Activated CD8-positive, alpha-beta memory T cell treated with anti-CD3 and anti-CD28 coated beads for 4 hours (primary cell): ENCODE measurements around the gene GRIN3A.

Source experiments
- DNase-seq, 2 donors: peaks; one replicate each; pipeline ENCODE4 v3.0.0-alpha.2; 2020; ENCODE audit warnings: low read depth in 2 of 2

Gene GRIN3A

GRCh38 chr9:101705135-101705661 is 33.2 kb downstream of the GRIN3A start:
- DNase-seq = no peak

- DNase-seq = no peak
These were observed 36.2 kb downstream of the GRIN3A start for GRCh38 chr9:101702257-101702656.

DNA sequence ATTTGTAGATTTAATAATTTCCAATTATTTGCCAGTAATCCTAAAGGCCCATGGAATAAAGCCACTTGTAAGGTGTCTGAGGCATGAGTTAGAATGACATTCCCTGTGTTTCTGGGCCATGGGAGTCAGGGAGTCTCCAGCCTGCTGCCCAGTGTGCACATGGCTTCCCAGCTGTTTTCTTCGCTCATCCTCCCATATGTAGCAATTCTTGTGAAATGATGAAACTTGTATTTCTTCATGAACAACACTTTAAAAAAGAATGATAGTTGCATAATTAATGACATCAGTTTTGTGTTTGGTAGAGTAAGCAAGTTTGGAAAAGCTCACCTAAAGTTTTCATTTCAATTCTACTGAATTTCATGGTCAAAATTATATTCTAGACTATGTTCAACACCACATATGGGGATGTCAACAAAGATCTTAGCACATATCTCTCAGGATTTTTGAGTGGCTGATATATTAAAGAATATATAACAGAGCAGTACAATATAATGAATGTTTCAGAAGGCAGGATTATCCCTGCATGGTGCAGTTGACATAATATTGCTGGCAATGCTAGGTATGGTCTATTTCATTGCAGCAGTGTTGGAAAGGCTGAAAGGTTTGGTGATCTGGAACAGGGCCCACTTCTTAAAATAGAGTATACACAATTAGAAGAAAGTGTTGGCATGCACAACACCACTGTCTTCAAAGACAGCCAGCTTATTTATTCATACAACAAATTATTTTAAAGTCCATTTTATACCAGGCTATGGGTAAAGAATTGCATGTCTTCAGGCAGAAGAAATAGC is 44.7 kb downstream of the GRIN3A start:
- DNase-seq = no peak

GRCh38 chr9:101691657-101692056 is 46.8 kb downstream of the GRIN3A start:
- no peak for DNase-seq

DNA sequence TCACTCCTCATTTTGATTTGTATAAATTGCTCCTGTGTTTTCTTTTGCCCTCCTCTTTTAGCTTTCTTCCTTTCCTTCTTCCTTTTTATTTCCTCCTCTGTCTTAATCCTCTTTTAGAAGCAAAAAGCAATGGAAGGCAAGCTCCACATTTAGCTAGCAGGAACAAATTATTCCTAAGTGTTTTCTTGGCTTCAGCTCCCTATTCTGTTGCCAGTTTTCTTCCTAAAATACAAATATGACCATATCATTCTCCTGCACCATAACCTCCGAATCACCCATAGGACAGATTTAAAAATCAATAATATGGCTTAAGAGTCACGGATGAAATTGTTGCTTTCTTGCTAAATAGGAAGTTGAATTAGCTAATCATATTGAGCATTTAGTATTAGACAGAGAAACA is 49.4 kb downstream of the GRIN3A start:
- no peak for DNase-seq

DNA sequence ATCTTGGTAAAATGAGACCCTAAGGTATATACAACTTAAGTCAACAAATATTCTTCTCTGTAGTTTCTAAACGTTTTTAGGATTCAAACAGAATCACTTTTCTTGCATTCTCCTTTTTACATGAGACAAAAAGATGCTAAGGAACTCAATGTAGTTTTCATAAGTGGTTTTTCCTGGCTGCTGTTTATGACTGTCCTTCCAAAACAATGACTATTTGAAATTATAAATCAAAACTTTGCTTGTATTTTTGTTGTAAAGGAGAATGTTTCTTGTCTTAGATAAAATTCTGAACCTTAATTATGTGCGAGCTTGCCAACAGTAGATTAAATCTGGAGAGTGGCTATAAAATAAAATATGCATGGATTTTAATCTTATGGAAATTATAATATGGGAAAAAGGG is 53.8 kb downstream of the GRIN3A start:
- no peak for DNase-seq

- no peak for DNase-seq
These were observed 55.2 kb downstream of the GRIN3A start for GRCh38 chr9:101683236-101683635.

DNA sequence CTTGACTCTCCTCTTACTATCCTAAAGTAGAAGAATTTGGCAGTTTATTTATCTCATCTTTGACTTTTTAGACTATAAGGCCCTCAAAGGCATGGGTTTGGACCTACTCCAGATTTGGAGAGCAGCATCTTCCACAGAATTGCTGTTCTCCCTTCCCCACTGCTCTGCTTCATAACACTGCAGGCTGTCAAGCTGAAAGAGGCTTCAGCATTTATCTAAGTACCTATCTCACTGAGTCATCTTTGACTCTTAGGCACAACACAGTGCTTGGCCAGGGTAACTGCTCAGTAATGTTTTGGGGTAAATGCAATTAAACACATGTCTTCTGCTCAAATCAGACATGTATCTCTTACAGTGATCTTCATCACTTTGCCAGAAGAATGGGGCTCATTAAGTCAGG is 60.6 kb downstream of the GRIN3A start:
- DNase-seq = no peak

DNA sequence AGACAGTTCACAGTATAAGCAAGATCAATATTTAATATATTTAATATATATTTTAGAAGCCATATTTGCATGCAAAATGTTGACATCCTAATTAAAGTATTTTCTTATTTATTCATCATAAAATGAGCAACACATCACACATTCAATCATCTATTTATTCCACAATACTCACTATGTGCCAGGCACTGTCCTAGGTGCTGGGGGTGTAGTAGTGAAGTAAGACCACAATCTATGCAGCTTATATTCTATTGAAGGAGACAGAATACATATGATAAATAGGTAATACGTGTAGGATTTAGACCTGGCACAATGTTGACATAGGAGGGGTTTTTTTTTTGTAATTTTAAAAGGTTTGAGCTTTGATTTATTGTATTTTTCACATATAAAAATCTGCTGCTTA is 63.1 kb downstream of the GRIN3A start:
- DNase-seq = no peak

- DNase-seq = no peak
These were observed 64.3 kb downstream of the GRIN3A start for GRCh38 chr9:101674165-101674564.

GRCh38 chr9:101673642-101674041 is 64.8 kb downstream of the GRIN3A start:
- DNase-seq = no peak

DNA sequence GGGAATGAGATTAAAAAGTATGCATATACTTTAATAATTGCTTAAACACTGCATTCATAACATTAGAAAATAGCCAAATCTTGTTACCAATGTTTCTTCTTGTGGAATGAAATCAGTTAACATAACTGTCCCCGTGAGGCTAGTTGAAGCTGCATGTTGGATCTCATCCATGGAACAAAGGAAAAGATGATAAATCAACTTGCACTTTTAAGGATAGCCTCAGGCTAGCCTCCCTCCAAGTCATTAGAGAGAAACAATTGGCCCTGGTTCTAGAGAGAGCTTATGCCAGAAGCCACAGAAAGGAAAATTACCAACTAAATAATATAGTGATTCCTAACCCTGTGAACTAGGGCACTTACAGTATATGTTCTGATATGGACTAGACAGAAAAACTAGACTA is 66.9 kb downstream of the GRIN3A start:
- no peak for DNase-seq

DNA sequence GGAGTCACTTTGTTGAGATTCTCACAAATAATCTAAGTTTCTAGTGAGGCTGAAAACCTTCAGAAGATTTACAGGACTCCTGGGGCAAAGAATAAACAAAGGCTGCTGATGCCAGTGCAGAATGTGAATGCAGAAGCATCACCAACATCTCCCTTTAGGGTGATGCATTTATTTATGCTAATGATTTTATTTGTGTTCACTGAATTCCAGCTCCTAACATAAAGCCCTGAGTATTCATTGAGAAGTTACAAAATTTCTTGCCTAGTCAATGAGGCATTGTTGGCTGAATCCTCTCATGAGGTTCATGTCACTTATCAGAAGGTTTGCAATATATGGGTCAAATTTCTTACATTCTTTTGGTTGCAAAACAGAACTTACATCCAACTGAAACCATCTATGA is 70.0 kb downstream of the GRIN3A start:
- no peak for DNase-seq

DNA sequence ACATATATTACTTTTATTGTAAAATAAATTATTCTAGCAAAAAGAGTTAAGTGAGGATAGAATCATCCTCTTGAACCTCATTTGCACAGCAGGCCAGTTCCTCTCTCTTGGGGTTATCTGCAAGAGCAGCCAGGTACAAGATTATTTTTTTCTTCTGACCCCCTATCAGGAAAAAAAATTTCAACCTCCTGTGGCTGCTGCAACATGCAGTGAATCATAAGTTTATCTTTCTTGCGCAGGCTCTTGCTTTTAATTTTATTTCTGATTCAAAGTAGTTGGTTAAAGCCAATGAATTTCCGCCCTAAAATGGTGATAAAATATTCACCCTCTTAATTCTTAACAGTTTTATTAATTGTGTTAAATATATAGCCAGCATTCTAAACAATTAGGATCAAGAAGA is 74.0 kb downstream of the GRIN3A start:
- no peak for DNase-seq

DNA sequence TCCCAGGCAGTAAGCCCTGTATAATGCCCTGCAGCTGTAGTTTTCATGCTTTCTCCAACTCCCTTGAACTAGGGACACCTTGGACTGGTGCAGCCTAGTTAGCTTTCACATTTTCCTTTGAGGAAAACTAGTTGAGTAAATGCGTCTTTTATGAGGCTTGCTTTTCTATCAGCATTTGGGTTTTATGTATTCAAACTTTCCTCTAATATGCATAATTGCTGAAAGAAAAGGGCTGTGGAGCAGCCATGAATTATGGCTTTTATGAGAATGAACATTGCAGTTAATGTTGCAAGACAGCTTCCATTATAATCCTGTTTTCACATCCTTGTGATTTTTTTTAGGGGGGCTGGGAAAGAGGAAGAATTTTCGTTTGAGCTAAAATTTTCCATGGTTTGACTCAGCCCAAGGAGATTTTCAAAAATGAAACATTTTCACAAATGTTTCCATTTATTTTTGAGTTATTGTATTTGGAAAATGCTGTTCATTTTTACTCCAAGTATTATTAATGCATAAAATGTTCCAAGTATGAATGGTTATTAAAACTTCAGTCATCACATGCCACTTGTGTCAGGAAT is 85.8 kb downstream of the GRIN3A start:
- DNase-seq = no peak

DNA sequence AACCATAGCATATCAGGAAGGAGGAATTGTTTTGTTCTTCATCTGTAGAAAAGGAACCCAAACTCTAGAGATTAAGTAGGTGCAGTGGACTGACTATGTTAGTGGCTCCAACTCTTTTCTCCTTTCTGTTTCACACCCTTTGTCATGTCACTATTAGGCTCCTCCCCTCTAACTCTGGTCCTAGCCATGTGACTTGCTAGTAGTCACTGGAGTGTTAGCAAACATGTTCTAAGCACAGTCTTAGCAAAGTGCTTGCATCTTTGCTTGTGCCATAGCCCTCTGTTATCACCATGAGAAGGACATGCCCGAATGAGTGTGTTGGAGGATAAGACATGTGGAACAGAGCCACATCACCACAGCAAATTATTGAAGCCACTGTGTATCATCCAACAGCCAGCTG is 88.3 kb downstream of the GRIN3A start:
- no peak for DNase-seq

- DNase-seq = no peak
These were observed 90.0 kb downstream of the GRIN3A start for GRCh38 chr9:101648493-101648892.

DNA sequence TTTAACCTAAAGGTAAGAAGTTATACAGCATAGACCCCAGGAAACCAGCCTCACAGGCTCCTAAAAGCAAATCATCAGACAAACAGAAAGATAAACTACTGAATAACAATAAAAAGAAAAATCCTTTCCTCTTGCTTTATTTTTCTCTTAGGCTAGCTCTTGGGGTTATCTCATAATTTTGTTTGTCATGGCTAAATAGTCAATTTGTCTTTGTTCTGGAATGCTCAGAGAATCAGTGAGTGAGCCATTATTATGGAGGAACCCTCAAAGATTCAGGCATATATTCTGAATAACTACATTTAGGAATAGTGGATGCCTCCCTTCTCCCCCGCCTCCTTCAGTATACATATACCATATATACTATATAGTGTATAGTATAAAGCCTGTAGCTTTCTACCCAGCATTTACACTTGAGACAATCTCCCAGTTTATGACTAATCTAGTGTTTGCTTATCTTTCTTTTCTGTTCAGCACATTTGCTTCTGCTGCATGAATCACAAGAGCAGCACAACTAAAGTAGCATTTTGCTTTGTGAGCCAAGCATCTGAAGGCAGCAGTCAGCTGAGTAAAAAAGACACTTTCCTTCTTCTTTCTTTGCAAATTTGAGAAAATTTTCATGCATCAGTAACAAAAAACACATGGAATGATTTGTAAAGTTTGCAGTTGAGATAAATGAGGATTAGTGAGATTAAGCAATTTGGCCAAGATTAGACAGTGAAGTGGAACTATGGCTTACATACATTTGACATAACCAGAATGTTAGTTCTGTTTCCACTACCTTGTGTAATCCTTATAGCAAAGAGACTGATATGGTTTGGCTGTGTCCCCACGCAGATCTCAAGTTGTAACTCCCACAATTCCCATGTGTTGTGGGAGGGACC is 98.4 kb downstream of the GRIN3A start:
- DNase-seq = no peak

GRCh38 chr9:101639311-101639710 is 99.1 kb downstream of the GRIN3A start:
- no peak for DNase-seq

GRCh38 chr9:101636247-101636646 is 102.2 kb downstream of the GRIN3A start:
- DNase-seq = no peak

- DNase-seq = no peak
These were observed 103.0 kb downstream of the GRIN3A start for GRCh38 chr9:101635473-101635872.

GRCh38 chr9:101634741-101635409 is 103.6 kb downstream of the GRIN3A start:
- no peak for DNase-seq
